ENCODE data around the gene HEXIM2. TPM values are rescaled to one million over a fixed set of nuclear protein-coding genes. Genes with fewer than 3 reads are reported as not detected.
"Not testable (repeated sequence)": the region's sequence is repeated elsewhere in the genome, so short reads cannot be mapped to it uniquely, and the experiment has no call there.

The HEXIM2 gene
- total RNA-seq, 2 donors from 2014 or later = 7.1 to 27.0 TPM

DNA sequence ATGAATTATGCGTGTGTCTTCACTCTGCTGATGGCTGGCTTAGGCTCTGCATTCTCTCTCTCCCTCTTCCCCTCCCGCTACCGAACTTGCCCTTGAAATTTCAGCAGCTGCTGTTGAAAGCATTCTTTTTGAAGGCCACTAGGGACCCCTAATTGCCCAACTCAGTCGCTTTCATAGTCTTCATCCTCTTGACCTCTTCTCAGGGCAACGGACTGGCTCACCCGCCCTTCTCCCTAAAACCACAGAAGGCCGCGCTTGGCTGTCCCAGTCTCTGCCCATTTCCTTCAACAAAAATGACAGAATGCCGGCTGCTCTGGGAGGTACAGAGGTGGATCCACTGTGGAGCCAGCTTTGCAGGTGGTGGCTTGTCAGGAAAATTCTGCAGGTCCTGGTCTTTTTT lies 39.0 kb downstream of the HEXIM2 start:
- no peak for TF ChIP-seq POLR2AphosphoS5 (IDR thresholded peaks at IDR 0.05)
- no peak for TF ChIP-seq POLR2A (IDR thresholded peaks at IDR 0.05)
- TF ChIP-seq, protein P1, sequence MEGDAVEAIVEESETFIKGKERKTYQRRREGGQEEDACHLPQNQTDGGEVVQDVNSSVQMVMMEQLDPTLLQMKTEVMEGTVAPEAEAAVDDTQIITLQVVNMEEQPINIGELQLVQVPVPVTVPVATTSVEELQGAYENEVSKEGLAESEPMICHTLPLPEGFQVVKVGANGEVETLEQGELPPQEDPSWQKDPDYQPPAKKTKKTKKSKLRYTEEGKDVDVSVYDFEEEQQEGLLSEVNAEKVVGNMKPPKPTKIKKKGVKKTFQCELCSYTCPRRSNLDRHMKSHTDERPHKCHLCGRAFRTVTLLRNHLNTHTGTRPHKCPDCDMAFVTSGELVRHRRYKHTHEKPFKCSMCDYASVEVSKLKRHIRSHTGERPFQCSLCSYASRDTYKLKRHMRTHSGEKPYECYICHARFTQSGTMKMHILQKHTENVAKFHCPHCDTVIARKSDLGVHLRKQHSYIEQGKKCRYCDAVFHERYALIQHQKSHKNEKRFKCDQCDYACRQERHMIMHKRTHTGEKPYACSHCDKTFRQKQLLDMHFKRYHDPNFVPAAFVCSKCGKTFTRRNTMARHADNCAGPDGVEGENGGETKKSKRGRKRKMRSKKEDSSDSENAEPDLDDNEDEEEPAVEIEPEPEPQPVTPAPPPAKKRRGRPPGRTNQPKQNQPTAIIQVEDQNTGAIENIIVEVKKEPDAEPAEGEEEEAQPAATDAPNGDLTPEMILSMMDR (IDR thresholded peaks at IDR 0.05) = no peak
- intact Hi-C loops (cut with DNase I) = no loop called here
- DNase-seq (ENCODE audit: low spot score) = no peak
- Histone ChIP-seq H3K4me1 (replicated peaks) (no peaks in the 10 kb centered on the region), H3K4me3 (no peak overlapping the region), H3K27ac (no peak overlapping the region), H3K27me3 (replicated peaks; ENCODE audit: insufficient read depth) (no peaks in the 10 kb centered on the region), H3K36me3 (no peaks in the 10 kb centered on the region), H3K9me3 (no peaks in the 10 kb centered on the region)
- WGBS = 39% methylated on average over 9 of the region's 9 CpGs

DNA sequence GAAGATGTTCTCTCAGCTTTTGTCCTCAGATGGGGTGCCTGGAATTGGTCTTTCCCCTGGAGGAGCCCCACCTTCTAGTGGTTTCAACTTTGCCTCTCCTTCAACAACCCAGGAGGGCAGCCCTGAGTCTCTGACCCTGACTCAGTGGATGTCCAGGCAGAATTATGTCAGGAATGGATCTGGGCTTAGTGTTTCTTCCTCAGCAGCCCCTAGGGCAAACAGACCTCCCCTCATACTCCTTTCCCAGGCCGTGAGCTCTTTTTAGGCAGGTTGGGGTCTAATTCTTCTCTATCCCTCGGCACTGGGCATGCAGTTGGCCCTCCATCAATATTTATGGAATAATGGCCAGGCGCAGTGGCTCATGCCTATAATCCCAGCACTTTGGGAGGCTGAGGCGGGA lies 39.8 kb downstream of the HEXIM2 start:
- Histone ChIP-seq H3K27me3 (replicated peaks; ENCODE audit: insufficient read depth) (no peaks in the 10 kb centered on the region), H3K4me1 (replicated peaks) (no peaks in the 10 kb centered on the region), H3K9me3 (no peaks in the 10 kb centered on the region), H3K27ac (no peak overlapping the region), H3K36me3 (no peaks in the 10 kb centered on the region), H3K4me3 (no peak overlapping the region)
- WGBS = 96% methylated on average over 4 of the region's 4 CpGs
- TF ChIP-seq, protein P1 (IDR thresholded peaks at IDR 0.05) = no peak
- TF ChIP-seq POLR2A (IDR thresholded peaks at IDR 0.05) (no peak), POLR2AphosphoS5 (IDR thresholded peaks at IDR 0.05) (no peak)
- DNase-seq (ENCODE audit: low spot score) = no peak
- intact Hi-C loops (cut with DNase I) = no loop called here

DNA sequence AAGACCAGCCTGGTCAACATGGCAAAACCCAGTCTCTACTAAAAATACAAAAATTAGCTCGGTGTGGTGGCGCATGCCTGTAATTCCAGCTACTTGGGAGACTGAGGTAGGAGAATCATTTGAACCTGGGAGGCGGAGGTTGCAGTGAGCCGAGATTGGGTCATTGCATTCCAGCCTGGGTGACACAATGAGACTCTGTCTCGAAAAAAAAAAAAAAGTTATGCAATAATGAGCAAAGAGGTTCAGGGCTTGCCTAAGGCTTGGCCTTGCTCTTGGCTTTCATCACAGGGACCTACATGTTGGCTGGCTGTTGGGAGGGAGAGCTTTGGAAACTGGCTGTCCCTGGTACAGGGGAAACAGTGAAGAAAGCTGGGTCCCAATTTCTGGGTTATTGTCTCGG lies 40.2 kb downstream of the HEXIM2 start:
- H3K36me3 ChIP-seq; H3K4me1 ChIP-seq (replicated peaks); H3K27ac ChIP-seq; H3K4me3 ChIP-seq; H3K9me3 ChIP-seq; H3K27me3 ChIP-seq (replicated peaks; ENCODE audit: insufficient read depth); DNase-seq (ENCODE audit: low spot score); intact Hi-C loops (cut with DNase I): not testable (repeated sequence)
- WGBS = 84% methylated on average over 6 of the region's 6 CpGs

DNA sequence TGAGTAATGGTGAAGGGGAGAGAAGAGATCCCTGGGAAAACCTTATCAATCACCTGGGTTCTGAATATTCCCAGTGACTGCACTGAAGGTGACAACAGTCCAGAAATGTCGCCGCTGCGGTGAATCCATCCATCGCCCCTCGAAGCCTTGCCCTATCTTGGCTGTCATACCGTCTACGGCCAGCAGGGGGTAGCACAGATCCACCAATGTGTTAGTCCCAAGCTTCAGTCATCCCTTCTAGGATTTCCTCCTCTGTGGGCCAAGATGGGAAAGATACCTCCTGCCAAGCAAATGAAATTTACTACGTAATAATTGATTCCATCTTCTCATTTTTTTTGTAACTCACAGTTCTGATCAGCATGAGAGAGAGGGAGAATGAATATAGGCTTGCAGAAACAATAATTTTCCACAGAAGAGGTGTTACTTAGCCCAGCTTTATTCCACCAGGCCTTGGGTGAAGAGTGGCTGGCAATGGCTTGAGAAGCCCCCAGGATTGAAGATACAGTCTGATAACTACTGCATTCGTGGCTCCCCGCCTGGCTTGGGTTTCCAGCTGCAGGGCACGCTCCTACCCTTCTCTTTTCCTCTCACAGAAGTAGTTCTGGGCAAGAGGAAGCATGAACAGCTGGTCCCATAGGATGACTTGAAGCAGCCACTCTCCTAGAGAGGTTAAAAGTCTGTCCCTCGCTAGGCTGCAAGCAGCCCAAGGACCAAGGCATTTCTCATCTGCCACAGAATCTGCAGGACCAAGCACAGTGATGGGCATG lies 57.4 kb downstream of the HEXIM2 start:
- Histone ChIP-seq H3K27ac (no peak overlapping the region), H3K9me3 (no peaks in the 10 kb centered on the region), H3K36me3 (no peaks in the 10 kb centered on the region), H3K4me3 (no peak overlapping the region), H3K4me1 (replicated peaks) (no peaks in the 10 kb centered on the region), H3K27me3 (replicated peaks; ENCODE audit: insufficient read depth) (no peaks in the 10 kb centered on the region)
- WGBS = 13% methylated on average over 12 of the region's 12 CpGs
- DNase-seq (ENCODE audit: low spot score) = peak; percentile 85
- TF ChIP-seq POLR2A (IDR thresholded peaks at IDR 0.05) = no peak
- peak; percentile 80 for TF ChIP-seq POLR2AphosphoS5 (IDR thresholded peaks at IDR 0.05)
- TF ChIP-seq, protein P1 (IDR thresholded peaks at IDR 0.05) = peak; percentile 94 to 98 (median 98)
- intact Hi-C loops (cut with DNase I) = loop anchor here (2.0 kb wide), 2 partner anchors 58 to 166 kb away; no protein-coding TSS in a partner anchor

Small RNA genes lying within 50 kb of the gene (microRNA-seq; reads per million reads assigned to microRNA genes)
- gene MIR6784 = 0.25 reads per million

Small RNA genes lying within 50 kb of the gene (small RNA-seq; reads per million reads assigned to genes)
- 0 reads per million in 2 donors for gene MIR6784

Other genes starting within 250 kb of the HEXIM2 start
- under 1 TPM in 1 of 2 donors, not detected in 1; 0.62 TPM for gene GFAP, start 246.4 kb upstream of the HEXIM2 start, total RNA-seq
- 1 to 10 TPM; 1.8 to 2.5 TPM for gene KIF18B, start 214.1 kb upstream of the HEXIM2 start, total RNA-seq
- 1 to 10 TPM in 1 of 2 donors, under 1 TPM in 1; 0.87 to 1.1 TPM for gene C1QL1, start 193.6 kb upstream of the HEXIM2 start, total RNA-seq
- 100 to 1,000 TPM in 1 of 2 donors, 10 to 100 TPM in 1; 91.1 to 111 TPM for gene DCAKD, start 110.2 kb upstream of the HEXIM2 start, total RNA-seq
- gene NMT1, start 100.6 kb upstream of the HEXIM2 start, total RNA-seq = 10 to 100 TPM; 39.4 to 68.5 TPM
- 100 to 1,000 TPM in 1 of 2 donors, 10 to 100 TPM in 1; 34.7 to 154 TPM for gene PLCD3, start 29.4 kb upstream of the HEXIM2 start, total RNA-seq
- gene ACBD4, start 26.2 kb upstream of the HEXIM2 start, total RNA-seq = 10 to 100 TPM; 18.8 to 23.3 TPM
- 10 to 100 TPM; 34.5 to 67.1 TPM for gene HEXIM1, start 13.4 kb upstream of the HEXIM2 start, total RNA-seq
- gene FMNL1, start 60.0 kb downstream of the HEXIM2 start, total RNA-seq = 10 to 100 TPM in 1 of 2 donors, 1 to 10 TPM in 1; 3.6 to 12.2 TPM
- 1 to 10 TPM in 1 of 2 donors, not detected in 1; 3.2 TPM for gene SPATA32, start 100.2 kb downstream of the HEXIM2 start, total RNA-seq
- gene MAP3K14, start 155.1 kb downstream of the HEXIM2 start, total RNA-seq = 10 to 100 TPM; 12.5 to 16.1 TPM